Cerebellar cortex (tissue), 1 donor: ENCODE measurements around the gene NKAIN2.
A peak's percentile ranks its signal among the peaks of the same experiment; 100 is the strongest.

Experiments used
- DNase-seq: peaks from one replicate; pipeline ENCODE4 v3.0.0-alpha.2; 2015; ENCODE audit warnings: low spot score

The NKAIN2 gene

DNA sequence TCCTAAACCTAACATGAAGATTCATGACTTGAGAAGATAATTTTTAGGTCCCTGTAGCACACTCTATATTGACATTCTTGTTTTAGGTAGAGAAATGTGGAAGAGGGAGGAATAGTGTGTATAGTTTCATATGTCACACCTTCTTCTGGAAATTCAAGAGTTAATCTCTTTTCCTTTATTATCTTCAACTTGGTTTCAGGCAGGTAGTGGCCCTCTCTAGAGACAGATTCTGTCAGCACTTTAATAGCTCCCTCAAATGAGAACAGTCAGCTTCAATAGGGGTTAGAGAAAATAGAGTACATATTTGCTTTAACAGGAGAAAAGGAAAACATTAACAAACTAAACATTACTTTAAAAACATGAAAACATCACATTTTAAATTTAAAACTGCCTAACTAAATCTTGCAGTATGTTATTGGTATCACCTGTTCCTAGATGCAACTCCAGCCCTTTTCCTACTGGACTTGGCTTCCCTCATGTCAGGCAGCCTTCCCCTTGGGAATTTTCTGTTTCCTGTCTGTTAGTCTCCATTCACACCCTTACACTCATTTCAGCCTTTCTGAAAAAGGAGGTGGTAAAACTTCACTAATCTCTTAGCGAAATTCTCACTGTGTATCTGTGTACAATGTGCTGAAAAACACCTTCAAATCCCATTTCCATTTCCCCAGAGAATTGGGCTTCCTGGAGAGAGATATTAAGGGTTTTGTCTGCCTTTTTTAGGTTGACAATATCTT, 966.3 kb downstream of the NKAIN2 start:
- no peak for DNase-seq

DNA sequence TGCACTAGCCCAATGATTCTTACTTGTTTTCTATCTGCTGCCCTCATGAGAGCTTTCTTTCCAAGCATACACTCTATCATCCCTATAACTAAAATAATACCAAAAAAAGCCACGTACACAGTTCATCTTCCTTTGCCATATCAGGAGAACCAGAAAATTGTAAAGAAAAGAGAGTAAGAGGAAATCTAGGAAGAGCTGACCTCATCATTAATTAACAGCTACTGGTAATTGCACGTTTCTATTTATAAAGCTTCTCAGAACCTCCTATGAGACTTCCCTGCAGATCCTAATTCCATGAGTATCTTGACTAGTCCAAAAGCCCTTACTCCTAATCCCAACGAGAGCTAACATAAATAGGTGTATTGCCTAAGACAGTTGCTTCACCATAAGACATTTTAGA, 967.1 kb downstream of the NKAIN2 start:
- DNase-seq, result no peak

DNA sequence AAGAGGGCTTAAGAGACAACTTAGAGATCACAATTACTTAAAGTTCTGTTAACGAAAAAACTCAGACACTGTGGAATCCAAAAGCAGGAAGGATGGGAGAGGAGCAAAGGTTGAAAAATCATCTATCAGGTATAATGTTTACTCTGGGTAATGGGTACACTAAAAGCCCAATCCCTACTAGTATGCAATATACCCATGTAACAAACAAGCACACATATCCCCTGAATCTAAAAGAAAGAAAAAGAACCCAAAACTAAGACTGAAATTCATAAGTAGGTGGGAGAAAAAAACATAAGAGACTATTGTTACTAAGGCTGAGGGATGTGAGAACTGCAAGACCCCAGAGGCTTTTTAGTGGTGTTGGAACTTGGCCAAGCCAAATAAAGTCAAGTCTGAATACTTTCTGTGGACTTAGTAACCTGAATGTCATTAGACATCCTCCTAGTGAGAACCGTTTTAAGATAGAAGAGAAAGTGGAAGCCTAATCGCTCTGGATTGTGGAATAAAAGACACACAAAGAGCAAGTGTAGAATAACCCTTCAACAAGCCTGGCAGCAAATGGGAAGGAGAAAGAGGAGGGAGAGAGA, 969.2 kb downstream of the NKAIN2 start:
- DNase-seq, result no peak

DNA sequence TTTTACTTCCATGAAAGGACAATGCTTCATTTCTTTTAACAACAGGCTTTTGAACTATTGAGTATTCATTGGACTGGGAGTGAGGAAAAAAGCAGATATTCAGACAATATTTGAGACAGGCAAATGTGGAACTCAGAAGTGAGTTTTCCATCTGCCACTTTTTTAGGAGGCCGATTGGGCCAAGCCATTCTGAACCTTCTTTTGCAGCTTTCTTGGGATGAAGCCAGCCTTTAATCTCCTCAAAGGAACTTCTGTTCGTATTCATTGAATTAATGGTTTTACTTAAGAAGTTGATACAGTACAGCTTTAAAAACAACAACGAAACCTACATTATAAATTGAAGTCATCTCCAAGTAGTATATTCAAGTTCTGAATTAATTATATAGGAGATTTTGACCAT, 971.5 kb downstream of the NKAIN2 start:
- DNase-seq, result peak; percentile 39

DNA sequence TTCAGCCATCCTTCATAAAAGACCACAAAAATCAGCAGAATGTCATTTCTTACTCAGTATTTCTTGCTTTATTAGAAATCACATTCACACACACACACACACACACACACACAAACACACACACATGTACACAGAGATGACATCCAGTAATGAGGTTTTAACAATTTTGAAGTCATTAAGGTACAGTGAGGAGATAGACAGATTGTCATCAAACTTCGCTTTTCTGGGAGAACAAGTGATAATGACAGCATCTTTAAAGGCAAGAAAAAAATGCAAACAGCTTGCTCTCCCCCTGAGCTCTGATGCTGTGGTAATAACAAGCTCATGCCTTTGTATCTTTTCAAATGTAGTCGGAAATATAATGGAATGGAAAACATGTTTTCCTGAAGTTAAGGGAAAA, 974.2 kb downstream of the NKAIN2 start:
- no peak for DNase-seq

DNA sequence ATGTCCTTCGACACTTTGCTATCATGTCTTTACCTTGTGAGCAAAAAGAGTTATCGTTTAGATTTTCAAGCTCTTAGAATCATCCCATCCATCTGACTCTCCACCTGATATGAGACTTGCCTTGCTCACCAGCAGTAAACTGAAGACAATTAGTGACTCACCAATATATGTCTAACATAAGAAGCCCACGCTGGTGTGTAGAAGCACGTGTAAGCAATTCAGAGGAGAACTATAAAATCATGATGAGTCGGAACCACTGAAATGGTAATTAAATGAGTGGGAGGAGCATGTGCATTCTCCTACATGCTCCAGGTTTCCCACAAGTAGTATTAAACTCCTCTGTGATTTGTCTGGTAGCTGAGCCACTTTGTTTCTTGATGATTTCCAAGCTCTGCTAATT, 977.0 kb downstream of the NKAIN2 start:
- DNase-seq, result no peak

DNA sequence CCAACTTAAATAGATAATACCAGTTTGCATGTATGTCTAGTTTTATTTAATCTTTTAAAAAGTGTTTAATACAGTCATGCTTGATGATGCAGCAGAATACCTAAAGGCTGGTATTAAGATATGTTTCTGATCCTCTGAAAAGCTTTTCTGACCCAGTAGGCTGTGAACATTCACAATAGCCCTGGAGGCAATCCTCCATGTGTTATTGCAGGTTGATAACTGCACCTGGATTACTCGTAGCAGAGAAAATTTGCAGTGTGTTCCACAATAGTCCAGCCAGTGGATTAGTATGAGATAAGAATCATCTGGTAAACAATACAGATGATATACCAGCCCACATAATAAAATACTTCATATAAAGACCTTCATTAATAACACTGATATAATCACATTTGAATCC, 979.7 kb downstream of the NKAIN2 start:
- no peak for DNase-seq

DNA sequence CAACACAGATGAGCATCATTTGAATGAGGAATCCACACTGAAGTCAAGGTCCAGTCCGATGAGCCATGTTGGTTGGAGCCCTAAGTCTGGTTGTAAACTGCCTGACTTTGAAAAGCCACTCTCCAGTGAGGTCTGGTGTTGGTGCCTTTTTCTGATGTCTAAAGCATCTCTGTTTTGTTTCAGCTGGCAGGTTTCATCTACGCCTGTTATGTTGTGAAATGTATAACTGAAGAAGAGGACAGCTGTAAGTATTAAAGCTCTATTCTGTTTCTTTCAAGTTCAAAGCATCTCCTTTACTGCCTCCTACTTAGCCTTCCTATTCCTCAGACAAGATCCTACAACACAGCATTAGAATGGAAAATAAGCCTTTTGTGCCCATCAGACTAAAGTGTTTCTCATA, 987.5 kb downstream of the NKAIN2 start:
- DNase-seq, result no peak

DNA sequence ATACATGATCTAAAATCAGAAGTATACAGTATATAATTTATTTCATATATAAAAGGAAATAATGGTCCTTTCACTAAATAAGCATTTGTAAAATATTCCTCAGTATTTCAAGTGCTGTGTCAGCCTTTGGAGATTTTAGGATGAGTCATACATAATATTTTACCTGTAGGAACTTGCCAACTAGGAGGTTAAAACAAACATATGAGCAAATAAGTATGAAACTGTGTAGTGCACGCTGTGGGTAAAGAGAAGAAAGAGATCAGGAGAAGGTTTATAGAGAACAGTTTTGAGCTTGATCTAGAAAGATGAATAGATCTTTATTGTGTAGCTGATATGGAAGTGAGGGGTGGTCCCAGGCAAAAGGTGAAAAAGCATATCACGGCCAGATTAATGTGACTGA, 988.7 kb downstream of the NKAIN2 start:
- no peak for DNase-seq

DNA sequence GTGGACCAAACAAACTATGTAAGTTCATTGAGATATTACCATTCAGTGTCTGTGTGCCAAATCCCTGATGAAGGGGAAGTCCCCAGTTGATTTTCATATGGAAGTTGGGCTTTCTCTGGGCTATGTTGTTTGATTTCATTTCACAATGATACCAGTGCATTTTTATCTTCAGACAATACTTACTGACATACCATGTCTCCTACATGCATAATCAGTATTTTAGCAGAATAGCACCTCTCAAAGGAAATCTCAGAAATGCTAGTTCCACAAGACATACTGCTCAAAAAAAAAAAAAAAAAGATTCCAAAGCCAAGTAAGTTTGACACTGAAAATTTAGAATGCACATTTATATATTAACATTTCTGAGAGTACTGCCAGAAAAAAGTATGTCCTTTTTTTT, 989.7 kb downstream of the NKAIN2 start:
- no peak for DNase-seq

DNA sequence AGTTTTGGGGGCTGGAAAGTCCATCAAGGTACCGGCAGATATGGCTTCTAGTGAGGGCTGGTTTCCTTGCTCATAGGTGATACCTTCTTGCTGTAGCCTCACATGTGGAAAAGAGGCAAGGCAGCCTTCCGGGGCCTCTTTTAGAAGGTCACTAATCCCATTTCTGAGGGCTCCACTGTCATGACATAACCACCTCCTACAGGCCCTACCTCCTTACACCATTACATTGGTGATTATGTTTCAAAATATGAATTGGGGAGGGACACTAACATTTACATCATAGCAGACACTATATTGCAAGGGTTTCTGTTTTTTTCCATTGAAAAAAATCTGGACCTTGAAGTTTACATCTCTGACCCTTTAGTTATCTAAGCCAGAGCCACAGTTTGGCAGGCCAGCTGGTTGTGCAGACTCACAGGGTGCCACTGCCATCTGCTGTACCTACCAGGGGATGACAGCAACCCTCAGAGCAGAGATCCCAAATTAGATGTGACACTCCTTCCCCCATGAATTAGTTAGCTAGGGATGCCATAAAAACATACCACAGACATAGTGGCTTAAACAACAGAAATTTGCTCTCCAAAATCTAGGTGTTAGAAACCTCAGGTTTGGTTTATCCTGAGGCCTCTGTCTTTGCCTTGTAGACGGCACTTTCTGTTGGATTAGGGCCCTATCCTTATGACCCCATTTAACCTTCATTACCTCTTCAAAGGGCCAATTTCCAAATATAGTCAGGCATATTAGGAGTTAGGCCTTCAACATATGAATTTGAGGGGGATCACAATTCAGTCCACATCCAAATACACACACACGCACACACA, 992.2 kb downstream of the NKAIN2 start:
- peak; percentile 93 for DNase-seq

DNA sequence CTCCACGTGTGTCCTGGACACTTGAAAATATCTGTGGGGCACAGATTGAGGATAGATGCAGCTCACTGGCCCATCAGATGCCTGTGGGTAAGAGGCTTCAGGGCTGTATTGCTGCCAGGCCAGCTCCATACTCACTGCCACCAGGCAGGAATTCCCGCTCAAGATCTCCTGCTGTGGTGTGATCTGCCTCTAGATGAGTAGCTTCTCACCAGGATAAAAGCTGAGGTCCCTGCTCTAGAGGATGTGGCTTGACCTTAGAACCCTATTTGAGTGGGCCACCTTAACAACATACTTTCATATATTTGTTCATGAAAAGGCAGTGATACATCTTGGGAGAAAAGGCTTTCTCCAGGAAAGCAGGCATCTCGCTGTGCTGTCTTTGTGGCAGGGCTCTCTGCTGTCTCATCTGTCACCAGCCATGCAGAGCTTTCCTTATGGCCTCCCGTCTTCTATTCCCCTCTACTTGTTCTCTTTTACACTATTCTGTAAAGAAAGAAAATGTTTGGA, 992.9 kb downstream of the NKAIN2 start:
- peak; percentile 79 for DNase-seq

DNA sequence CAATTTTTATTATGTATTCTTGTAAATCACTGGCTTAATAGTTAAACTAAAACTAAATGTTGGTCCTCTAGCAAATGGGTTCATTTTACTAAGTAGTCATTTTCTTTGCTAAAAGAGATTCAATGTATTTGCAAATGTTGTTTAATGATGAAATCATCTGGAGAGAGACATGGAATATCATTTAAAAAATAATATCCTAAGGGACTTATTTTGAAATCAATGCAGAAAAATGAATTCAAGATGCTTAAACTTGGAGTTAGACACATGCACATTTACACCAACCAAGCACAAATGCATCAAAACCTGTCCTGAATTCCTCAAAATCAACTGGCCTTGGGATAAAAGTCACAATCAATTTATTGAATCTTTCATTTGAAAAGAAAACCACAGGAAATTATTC, 993.6 kb downstream of the NKAIN2 start:
- DNase-seq, result no peak

DNA sequence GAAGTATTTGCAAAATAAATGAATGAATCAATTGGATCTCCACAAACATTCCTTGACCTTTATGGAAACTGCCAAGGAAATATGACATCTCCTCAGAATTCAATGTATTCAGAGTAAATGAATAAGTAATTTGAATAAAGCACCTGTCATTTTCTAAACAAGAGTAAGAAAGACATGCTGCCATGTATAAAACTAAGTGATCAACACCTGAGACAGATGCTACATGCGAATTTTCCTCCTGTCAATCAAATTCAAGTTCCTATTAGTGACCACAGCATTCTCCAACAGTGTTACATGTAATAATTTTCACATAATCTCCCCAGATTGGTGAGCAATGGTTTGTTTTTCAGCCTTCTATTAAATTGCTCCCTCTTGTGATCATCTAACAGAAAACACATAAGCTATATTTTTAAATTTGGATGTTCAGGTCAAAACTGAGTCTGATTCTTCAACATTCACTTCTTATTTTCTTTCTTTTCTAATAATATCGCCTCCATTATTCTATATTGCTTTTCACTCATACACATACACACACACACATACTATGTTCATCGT, 995.4 kb downstream of the NKAIN2 start:
- DNase-seq, result peak; percentile 36

DNA sequence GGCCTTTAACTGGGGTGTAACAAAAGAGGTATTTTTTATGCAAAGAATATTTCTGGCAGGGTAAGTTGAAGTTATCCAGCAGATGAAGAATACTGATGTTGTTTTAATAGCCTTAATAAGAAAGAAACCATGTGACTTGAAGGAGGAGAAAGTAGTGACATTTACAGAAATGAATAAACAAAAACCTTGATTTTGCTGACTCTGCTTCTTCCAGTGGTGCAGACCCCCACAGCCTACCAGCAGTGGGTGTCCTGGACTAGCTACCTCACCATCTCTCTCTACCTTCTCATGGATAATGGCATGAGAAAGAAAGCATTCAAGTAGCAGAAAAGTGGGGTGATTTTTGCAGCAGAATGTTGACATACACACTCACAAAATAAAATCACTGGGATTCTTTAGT, 996.0 kb downstream of the NKAIN2 start:
- DNase-seq, result no peak

DNA sequence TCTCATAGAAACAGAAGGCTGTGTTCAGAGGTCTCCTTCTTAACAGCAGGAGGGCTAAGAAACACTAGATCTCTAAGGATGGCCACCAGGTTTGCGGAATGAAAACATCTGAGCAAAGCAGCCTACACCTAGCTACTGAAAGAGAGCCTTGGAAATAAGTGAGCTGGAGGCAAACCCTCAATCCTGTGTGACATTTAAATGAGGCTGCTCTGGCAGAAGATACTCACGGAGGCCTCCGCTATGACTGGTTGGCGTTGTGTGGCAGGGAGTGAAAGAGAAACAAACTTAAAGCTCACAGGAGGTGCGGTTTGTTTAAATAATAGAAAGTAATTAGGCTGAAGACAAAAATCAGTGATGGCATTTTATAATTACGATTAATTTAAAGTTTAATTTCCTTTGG, 996.6 kb downstream of the NKAIN2 start:
- DNase-seq, result no peak

DNA sequence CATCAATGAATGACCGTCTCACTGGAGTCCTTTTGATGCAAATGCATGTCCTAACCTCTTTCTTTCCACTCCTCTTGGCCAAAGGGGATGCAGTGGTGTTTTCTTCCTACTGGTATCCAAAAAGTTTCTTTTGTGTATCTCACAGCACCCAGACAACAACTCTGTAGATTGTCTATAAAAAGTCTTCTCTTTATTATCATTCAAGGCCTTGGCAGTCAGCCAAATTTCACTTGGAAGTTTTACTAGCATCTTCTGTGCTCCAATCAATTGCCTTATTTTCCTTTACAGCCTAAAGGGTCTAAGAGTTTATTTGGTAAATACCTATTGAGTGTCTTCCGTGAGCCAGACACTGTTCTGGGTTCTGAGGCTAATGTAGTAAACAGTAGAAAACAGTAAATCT, 1008.4 kb downstream of the NKAIN2 start:
- DNase-seq, result no peak

DNA sequence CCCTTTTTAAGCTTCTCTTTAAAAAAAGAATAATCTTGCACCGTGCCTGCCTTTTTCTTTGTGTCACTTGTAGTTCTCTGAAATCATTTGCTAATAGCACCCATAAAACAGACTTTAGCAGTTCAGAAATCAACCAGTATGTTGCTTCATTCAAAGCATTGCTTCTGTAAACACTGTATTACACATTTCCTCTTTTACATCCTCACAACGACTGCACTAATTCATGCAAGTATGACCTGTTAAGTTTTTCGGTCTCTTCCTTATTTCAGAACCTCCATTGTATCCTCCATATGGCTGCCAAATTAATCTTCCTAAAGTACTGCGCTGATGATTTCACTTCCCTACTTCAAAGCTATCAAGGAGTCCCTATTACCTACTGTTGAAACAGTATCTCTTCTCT, 1015.7 kb downstream of the NKAIN2 start:
- no peak for DNase-seq

DNA sequence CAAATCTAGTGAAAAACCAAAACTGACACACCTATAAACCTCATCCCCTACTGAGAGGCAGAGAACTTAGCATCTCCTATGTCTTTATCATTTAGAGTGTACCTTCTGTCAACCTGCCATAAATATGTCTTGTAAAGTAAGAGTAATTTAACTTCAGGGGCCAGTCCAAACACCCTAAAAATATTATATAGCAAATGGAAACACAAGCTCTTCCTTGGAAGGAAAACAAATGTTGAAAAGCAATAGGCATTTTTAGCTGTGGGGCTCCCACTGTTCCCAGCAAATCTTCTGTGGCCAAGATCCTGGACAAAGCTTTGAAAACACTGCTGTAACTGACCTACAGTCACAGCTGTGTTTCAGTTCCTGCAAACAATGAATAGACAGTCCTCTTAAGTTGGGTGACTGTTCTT, 1018.5 kb downstream of the NKAIN2 start:
- DNase-seq, result no peak

DNA sequence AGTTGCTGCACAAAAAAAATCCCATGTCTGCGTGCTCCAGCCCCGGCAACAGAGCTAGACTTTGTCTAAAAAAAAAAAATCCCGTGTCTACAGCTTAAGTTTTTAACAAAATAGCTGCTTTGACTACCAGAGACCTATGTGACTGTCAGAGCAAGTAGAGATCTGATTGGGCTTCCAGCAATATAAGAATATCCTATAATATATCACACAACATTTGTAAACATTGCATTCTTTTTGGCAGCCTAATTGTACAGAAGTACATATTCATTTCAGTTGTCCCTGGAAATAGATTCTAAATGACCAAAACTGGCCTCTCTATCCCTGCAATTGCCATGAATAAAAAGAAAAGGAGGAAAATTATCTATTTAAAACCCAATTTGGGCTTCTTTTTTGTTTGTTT, 1019.1 kb downstream of the NKAIN2 start:
- DNase-seq, result no peak

DNA sequence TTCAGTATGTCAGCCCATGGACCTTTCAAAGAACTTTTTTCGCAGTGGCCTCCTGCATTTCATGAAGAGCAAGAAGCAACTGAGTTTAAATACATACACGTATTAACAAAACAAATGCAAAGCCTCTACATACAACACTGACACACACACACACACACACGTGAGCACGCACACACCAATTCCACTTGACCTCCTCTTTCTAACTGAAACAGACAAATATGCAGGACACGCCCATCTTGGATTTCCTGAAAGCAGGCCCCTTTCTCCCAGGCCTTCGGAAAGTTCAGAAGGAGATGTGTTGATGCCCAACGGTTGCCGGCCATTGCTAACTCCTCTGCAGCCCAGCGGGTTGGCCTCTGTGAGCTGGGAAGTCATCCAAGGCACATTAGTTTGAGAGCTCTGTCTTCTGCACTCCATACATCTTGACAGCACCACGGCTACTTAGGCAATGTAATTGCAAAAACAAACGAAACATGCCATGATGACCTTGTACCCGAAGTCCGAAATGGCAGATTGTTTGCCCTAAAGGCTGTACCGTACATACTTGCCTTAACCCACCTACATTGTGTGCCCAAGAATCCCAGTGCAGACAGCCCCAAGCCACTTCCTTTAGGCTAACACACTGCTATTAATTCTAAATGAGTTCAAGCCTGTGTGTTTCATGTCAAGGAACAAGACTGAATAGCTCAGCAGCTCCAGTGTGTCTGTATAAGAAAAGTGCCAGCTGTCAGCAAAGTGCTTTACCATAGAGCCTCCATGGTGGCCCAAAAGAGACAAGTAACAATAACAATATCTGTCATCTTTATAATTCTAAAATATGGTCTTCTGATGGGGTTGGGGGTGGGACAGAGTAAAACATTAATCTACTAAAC, 1019.8 kb downstream of the NKAIN2 start:
- no peak for DNase-seq

DNA sequence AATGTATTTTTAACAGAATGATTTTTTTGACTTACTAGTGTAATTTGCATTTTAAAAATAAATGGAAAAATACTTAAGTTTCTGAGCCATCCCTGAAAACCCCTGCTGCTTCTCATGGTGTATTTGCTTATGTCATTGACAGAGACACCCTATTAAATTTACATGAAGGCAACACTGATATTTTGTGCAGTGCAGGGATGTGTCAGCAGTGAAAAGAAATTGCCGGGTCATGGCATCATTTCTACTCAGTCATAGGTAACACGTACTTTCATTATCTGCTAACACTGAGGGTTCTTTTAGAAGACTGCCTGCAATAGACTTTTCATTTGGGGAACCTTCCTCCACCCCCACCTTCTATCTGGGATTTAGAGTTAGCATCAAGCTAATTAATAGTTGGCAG, 1021.9 kb downstream of the NKAIN2 start:
- DNase-seq, result no peak
